LNCaP clone FGC (cell line): ENCODE results near the gene AMZ2.
"Not testable (repeated sequence)": the region's sequence is repeated elsewhere in the genome, so short reads cannot be mapped to it uniquely, and the experiment has no call there.

Experiments used
- DNase-seq: peaks from one replicate; pipeline ENCODE4 v3.0.0-alpha.2; 2011; ENCODE audit warnings: low read depth
- H3K4me3 ChIP-seq: 2 replicates; pipeline ENCODE4 v1.5.1; 2011; ENCODE audit warnings: mild to moderate bottlenecking, low read depth, low read length, control low read depth
- TF ChIP-seq, protein P1 (sequence below): IDR thresholded peaks from 2 replicates; pipeline ENCODE4 v1.5.1; 2012; ENCODE audit warnings: mild to moderate bottlenecking; ENCODE audit not compliant: control insufficient read depth, insufficient read depth; ENCODE audit errors: extremely low read depth

AMZ2 gene

DNA sequence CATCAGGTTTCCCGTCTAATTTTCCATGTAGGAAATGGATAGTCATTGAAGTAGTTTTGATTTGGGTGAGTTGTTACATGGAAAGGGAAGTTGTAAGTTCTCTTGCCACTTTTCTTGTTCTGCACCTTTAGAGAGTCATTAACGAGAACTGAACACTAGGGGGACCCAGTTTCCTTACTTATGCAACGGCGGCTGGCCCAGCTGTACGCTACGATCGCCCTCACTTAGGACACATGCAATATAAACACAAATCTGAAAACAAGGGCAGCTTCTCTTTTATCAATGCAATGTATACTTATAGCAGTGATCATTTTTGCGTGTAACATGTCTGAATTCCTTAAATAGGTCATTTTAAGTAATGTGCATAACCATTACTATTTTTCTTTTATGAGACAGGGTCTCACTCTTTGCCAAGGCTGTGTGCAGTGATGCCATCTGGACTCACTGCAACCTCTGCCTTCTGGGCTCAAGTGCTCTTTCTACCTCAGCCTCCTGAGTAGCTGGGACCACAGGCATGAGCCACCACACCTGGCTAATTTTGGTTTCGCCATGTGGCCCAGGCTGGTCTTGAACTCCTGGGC lies 15.3 kb downstream of the AMZ2 start:
- DNase-seq, H3K4me3 ChIP-seq: not testable (repeated sequence)
- TF ChIP-seq, protein P1, sequence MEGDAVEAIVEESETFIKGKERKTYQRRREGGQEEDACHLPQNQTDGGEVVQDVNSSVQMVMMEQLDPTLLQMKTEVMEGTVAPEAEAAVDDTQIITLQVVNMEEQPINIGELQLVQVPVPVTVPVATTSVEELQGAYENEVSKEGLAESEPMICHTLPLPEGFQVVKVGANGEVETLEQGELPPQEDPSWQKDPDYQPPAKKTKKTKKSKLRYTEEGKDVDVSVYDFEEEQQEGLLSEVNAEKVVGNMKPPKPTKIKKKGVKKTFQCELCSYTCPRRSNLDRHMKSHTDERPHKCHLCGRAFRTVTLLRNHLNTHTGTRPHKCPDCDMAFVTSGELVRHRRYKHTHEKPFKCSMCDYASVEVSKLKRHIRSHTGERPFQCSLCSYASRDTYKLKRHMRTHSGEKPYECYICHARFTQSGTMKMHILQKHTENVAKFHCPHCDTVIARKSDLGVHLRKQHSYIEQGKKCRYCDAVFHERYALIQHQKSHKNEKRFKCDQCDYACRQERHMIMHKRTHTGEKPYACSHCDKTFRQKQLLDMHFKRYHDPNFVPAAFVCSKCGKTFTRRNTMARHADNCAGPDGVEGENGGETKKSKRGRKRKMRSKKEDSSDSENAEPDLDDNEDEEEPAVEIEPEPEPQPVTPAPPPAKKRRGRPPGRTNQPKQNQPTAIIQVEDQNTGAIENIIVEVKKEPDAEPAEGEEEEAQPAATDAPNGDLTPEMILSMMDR: peak; percentile 40

DNA sequence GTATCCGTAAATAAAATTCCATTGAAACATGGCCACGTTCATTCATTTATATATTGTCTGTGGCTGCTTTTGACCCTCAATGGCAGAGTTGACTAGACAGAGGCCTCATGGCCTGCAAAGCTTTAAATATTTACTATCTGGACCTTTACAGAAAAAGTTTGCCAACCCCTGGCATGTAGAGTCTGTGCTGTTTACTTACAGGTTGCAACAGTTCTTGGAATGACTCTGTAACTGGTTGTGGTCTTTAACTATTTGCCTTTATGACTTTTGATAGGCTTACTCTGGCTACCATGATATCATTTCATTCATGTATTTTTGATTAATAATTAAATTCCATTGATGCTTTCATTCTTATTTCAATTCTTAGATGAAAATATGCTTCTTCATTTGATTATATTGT lies 18.0 kb downstream of the AMZ2 start:
- DNase-seq: peak; percentile 90
- H3K4me3 ChIP-seq: not testable (repeated sequence)

DNA sequence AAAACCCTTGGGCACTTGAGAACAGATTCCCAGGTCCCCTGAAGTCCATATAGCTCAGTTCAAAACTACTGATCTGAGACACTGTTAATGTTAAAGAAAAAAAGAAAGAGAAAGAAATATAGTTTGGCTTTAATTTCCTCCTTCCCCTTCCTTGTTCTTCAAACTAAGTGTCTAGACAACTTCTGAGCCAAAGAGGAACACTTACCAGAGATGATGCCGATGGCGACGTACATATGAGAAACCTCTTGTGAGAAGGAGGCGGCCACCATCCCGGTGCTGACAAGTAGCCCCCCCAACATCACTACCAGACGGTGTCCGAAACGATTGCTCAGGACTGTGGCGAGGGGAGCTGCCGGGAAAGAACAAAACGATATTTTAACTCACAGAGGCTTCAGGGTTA lies 25.9 kb downstream of the AMZ2 start:
- no peak for DNase-seq
- no peak overlapping the region for H3K4me3 ChIP-seq
- TF ChIP-seq, protein P1: no peak

DNA sequence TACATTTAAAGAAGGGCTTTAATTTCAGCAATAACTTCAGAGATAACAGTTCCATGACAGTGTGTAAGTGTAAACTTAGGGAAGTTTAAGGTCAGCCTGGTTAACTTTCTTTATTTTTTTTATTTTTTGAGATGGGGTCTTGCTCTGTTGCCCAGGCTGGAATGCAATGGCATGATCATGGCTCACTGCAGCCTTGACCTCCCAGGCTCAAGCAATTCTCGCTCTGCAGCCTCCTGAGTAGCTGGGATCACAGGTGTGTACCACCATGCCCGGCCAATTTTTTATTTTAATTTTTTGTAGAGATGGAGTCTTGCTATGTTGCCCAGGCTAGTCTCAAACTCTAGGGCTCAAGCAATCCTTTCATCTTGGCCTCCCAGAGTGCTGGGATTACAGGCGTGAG lies 28.5 kb downstream of the AMZ2 start:
- DNase-seq, H3K4me3 ChIP-seq: not testable (repeated sequence)

DNA sequence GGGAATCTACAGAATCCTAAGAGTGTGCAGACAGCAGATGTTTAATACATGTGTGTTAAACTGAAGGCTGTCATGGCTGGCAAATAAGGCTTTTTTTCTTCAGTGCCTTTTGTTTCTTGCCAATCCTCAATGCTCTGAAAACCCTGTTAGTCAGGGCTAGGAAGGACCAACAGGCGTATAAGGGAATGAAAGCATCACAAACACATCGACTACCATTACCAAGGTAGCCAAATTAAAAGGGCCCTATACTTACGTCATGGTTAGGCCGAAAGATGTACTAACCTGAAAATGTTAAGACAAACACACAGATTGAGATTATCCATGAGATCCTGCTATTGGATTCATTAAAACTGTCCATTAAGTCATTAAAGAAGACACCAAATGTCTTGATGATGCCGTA lies 30.0 kb downstream of the AMZ2 start:
- H3K4me3 ChIP-seq: no peak overlapping the region
- DNase-seq: no peak
- TF ChIP-seq, protein P1: no peak

DNA sequence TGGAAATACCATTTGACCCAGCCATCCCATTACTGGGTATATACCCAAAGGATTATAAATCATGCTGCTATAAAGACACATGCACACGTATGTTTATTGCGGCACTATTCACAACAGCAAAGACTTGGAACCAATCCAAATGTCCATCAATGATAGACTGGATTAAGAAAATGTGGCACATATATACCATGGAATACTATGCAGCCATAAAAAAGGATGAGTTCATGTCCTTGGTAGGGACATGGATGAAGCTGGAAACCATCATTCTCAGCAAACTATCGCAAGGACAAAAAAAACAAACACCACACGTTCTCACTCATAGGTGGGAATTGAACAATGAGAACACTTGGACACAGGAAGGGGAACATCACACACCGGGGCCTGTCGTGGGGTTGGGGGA lies 34.1 kb downstream of the AMZ2 start:
- H3K4me3 ChIP-seq, DNase-seq: not testable (repeated sequence)

DNA sequence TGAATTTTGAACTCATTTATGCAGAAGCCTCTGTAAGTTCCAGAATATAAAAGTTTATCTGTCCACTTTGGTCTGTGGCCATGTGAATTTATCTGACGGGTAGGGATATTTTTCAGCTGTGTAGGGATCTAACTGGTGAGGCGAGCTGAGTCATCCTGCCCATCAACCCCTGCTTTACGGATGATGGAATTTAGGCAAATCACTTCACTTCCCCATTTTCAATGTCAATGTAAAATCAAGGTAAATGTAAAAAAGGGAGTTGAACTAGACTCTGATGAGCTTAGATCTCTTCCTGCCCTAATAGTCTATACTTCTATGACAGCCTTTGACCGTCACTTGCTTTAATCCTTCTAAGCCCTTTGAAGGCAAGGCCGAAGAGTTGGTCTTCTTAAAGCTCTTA lies 40.5 kb downstream of the AMZ2 start:
- TF ChIP-seq, protein P1: no peak
- H3K4me3 ChIP-seq: no peak overlapping the region
- DNase-seq: no peak

DNA sequence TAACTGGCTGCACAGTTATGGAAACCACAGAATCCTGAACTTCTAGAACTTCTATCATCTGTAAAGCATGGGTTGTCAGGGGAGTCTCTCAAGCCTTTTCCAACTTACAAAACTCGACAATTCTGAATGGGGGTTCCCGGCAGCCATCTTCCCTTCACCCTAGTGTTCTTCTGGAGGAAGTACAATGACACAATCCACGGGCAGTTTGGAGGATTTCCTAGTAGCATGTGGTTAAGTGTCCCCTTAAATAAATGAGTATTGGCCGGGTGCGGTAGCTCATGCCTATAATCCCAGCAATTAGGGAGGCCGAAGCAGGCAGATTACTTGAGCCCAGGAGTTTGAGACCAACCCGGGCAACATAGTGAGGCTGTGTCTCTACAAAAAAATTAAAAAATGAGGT lies 41.0 kb downstream of the AMZ2 start:
- H3K4me3 ChIP-seq: no peak overlapping the region
- DNase-seq: no peak
- TF ChIP-seq, protein P1: no peak

DNA sequence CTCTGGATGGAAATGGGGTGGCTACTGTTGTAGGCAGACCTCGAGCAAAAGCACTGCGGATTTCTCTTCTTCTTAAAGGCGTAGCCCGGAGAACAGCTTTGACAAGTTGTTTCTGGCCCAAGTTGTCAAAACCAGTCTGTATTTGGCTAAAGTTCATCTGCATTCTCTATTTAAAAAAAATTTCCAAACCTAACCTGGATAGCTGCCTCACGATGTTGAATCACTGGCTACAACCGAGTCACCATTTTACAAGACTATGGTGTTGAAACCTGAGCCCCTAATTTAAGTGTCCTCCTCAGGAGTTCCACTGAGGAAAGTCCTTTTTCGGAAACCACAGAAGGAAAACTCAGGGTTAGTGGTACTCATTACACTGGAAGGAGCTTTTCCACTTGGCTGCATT lies 41.6 kb downstream of the AMZ2 start:
- peak overlapping the region; percentile 58 for H3K4me3 ChIP-seq
- TF ChIP-seq, protein P1: no peak
- no peak for DNase-seq
